Renal cortex interstitium (tissue), 15 donors: ENCODE measurements around the gene ASIC1. TPM values are rescaled to one million over a fixed set of nuclear protein-coding genes. Genes with fewer than 3 reads are reported as not detected.
"Not testable (repeated sequence)": the region's sequence is repeated elsewhere in the genome, so short reads cannot be mapped to it uniquely, and the experiment has no call there.

Experiments used
- DNase-seq, 11 donors: peaks; one replicate each; pipeline ENCODE4 v3.0.0-alpha.2; 2013; ENCODE audit warnings: low read depth in 9 of 11, low spot score in 4 of 11; ENCODE audit errors: extremely low read depth in 1 of 11
- long read RNA-seq, 16 experiments: transcript quantifications; one replicate each; lab custom pipeline, GENCODE V29; 2026
- polyA plus RNA-seq, 3 donors: library from polyadenylated mRNA; unstranded; fragments of 120-200 nt; gene quantifications; one replicate each; pipeline ENCODE4 v1.2.1, GENCODE V29; 2013; ENCODE audit not compliant: insufficient read length in 3 of 3

ASIC1 gene
- polyA plus RNA-seq = 1 to 10 TPM; 4.5 to 5.3 (median 5.1) TPM
- long read RNA-seq, donor 1, partial matches to known transcripts = 0 of 1 reads
- long read RNA-seq, donor 1, other reads (novel, unspliced or antisense) = 0 of 1 reads
- long read RNA-seq, donor 2 = 0 reads
- long read RNA-seq, donor 3, partial matches to known transcripts = 0 of 1 reads
- long read RNA-seq, donor 3, other reads (novel, unspliced or antisense) = 0 of 1 reads
- long read RNA-seq, donor 4, partial matches to known transcripts = 0 of 1 reads
- long read RNA-seq, donor 4, other reads (novel, unspliced or antisense) = 0 of 1 reads
- long read RNA-seq, donor 5 = 0 reads
- long read RNA-seq, donor 6, partial matches to known transcripts = 0 of 1 reads
- long read RNA-seq, donor 6, other reads (novel, unspliced or antisense) = 0 of 1 reads
- long read RNA-seq, donor 7 = 0 reads
- long read RNA-seq, donor 8 = 0 reads
- long read RNA-seq, donor 9 = 0 reads
- long read RNA-seq, donor 10 = 0 reads
- long read RNA-seq, donor 11 = 0 reads
- long read RNA-seq, donor 12 = 0 reads
- long read RNA-seq, donor 13 = 0 reads
- long read RNA-seq, donor 14, partial matches to known transcripts = 0 of 1 reads
- long read RNA-seq, donor 14, other reads (novel, unspliced or antisense) = 0 of 1 reads
- long read RNA-seq, donor 15 = 0 reads
- long read RNA-seq, donor 16, partial matches to known transcripts = 0 of 2 reads
- long read RNA-seq, donor 16, other reads (novel, unspliced or antisense) = 0 of 2 reads

DNA sequence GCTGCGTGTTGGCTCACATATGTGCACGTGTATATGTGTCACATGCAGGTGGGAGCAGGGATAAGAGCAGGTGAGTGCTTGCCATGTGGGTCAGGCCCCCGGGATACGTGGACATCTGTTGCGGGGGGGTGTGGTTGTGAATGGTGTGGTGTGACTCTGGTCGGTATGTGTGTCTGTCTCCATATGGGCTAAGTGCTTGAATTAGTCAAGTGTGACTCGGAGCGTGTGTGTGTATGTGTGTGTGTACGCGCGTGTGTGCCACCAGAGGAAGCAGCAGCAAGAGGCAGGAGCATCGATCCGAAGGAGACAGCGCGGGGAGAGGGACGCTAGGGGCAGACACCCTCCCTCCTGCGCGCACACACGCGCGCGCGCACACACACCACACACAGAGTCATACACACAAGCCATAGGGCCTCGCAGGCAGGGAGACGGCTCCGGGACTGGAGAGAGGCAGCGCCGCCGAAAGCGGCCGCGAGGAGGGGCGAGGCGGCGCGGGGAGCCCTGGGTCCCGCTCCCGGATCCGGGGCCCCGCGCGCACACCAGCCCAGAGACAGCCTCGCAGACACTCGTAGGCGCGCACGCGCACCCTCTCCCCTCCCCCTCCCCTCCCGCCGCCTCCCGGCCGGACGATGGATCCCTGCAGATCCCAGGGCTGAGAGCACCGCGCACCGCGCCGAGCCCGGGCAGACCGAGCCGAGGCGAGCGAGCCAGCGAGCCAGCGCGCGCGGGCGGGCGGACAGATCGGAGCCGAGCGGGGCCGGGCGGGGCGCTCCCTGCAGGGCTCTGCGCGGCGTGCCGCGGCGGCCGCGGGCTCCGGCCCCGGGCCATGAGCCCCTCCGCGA is at the start of gene ASIC1:
Gene ASIC1, plus strand, starts transcription at position 597 of the 842 bp plus-strand sequence. CDS start 1,171 bp downstream, outside the sequence.
- DNase-seq = peak in 4 of 11 donors; percentile 47 to 64 (median 48)

DNA sequence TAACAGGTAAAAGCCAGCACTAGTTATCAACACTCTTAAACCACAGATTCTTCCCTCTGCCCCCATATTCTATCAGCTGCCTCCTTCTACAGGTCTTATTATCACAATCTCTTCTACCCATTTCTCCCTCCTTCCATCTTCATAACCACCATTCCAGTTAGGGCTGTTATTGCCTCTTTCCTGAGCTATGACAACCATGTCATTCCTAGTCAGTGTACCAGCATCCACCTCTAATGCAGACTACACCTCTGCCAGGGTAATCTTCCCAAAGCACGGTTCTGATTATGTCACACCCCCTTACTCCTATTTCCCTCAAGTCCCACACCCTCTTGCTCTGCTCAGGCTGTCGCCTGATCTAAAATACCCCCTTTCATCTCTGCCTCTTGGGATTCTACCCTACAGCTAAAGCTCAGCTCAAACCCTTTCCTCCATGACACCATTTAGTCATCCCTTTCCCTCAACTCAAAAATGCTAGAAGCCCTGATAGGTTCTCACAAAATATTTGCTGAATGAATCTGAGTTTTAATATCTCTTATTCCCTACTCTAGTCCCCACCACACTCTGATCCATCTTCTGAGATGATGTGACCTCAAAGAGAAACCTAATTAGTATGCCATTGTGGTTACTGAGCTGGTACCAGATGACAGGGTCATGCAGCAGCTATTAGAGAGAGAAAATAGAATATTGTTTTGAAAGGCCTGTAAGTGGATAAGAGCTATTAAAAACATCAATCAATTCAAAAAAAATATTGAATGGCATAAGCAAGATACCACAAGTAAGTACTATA is 43.8 kb upstream of the ASIC1 start:
- DNase-seq = no peak

- no peak for DNase-seq
Measured at GRCh38 chr12:50014342-50014741, 43.1 kb upstream of the ASIC1 start.

GRCh38 chr12:50016501-50017475 is 40.6 kb upstream of the ASIC1 start:
- DNase-seq = peak in 2 of 11 donors; percentile 62 to 63

- DNase-seq = no peak
Measured at GRCh38 chr12:50017641-50018040, 39.8 kb upstream of the ASIC1 start.

DNA sequence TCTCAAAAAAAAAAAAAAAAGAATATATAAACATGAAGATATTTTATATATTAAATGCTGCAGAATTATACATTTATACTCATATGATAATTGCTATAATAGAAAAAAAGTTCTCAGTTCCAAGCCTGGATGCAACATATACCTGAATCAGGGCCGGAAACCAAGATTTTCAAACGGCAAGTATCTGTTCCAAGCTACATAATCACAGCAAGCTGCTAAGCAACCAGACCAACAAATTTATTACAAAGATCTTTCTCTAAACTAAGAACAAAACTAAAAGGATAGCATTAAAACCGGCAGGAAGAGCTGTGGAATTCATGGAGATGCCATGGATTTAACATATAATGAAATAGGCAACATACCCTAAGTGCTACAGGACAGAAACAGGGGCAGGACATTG is 39.2 kb upstream of the ASIC1 start:
- no peak for DNase-seq

- no peak for DNase-seq
Measured at GRCh38 chr12:50018968-50019367, 38.4 kb upstream of the ASIC1 start.

GRCh38 chr12:50019524-50019923 is 37.9 kb upstream of the ASIC1 start:
- DNase-seq = no peak

GRCh38 chr12:50021031-50021430 is 36.4 kb upstream of the ASIC1 start:
- DNase-seq = peak in 1 of 11 donors; percentile 46

DNA sequence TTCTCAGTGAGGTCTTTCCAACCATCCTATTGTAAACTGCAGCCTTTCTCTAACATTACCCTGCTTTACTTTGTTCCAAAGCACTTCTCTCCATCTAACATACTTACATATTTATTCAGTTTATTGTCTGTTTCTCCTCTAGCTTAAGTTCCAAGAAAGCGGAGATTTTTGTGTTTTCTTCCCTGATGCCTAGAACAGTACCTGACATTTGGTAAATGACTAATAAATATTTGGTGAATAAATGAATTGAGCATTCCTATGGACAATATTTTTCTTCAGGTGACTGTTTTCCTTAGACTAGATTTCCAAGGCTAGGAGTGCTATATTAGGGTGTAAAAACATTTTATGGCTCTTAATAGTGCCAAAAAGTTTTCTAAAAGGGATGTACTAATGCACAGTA is 34.5 kb upstream of the ASIC1 start:
- no peak for DNase-seq

DNA sequence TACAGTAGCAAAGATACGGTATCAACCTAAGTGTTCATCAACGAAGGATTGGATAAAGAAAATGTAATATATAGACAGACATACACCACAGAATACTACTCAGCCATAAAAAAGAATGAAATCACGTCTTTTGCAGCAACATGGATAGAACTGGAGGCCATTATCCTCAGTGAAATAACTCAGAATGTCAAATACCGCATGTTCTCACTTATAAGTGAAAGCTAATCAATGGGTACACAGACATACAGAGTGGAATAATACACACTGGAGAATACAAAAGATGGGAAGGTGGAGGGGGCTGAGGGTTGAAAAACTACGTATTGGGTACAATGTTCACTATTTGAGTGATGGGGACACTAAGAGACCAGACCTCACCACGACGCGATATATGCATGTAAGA is 33.2 kb upstream of the ASIC1 start:
- DNase-seq = no peak

- no peak for DNase-seq
Measured at GRCh38 chr12:50024805-50025186, 32.6 kb upstream of the ASIC1 start.

DNA sequence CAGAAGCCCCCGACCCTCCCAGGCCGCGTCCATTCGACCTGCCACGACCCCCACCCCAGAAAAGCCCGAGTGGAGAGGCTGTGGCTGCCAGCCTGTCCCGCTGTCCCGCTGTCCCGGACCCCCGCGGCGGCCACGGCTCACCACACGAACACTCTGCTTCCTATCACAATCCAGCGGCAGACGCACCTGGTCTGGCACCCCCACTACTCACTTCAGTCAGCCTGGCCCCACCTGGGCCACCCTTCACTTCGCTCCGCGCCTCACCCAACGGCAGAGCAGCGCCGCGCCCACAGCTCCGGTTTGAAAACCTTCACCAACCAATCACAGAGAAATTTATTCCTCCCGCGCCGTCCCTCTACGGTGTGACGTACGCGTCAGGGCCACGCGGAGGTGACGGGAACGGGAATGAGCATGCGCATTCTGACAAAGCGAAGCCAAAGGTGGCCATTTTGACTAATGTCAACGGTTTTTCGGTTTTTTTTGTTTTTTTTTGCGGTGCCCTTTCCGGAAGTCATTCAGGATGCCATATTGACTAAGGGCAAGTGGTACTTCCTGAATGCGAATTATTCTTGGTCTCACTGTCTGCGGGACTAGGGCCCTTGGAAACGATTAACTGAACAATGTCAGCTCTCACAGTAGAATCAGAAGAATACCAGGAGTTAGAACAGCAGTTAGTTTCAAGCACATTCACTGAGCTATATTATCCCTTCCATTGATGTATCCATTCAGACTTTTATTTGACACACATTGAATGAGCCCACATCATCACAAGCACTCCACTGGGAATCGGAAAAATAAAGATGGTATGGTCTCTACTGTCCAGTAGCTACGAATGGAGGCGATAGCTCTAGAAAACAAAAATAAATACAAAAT is 32.0 kb upstream of the ASIC1 start, which contains the start of gene RACGAP1:
Gene RACGAP1, minus strand, starts transcription at position 308 of the 873 bp plus-strand sequence. CDS start 8,779 bp downstream, outside the sequence.
- peak; percentile 97 to 99 (median 98) for DNase-seq

DNA sequence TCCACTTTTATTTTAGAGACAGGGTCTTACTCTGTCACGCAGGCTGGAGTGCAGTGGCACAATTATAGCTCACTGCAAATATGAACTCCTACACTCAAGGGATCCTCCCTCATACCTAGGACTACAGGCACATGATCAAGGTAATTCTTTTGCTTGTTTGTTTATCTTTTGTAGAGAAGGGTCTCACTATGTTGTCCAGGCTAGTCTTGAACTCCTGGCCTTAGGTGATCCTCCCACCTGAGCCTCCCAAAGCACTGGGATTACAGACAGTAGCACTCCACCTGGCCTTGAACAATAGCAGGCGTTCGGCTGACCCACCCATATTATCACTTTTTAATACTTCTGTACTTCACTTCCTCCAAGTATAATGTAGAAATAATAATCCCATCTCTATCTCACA is 30.7 kb upstream of the ASIC1 start:
- DNase-seq = no peak

GRCh38 chr12:50030449-50030848 is 26.9 kb upstream of the ASIC1 start:
- DNase-seq = not testable (repeated sequence)

DNA sequence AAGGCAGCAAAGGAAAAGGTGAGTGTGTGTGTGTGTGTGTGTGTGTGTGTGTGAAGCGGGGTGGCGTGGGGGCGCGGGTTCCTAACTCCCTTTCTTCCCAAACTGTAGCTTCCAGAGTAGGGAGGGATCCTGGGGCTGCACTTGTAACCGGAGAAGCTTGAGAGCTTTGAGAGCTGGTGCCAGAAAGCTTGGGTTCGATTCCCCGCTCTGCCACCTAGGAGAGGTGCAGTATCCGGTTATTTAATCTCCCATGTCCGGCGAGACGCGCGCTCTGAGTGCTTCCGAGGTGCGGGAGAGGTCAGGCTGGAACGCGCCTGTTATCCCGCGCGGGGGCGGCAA is 24.9 kb upstream of the ASIC1 start:
- DNase-seq = no peak
